WTC11 (cell line): ENCODE results near the gene AMMECR1L. TPM values are rescaled to one million over a fixed set of nuclear protein-coding genes. Genes with fewer than 3 reads are reported as not detected.
A peak's percentile ranks its signal among the peaks of the same experiment; 100 is the strongest.

Experiments used
- ATAC-seq: fragments of 200-7000 bp; cut with Tn5 transposase; 2 replicates; pipeline ENCODE4 v1.10.0; 2021; ENCODE audit warnings: mild to moderate bottlenecking, moderate library complexity
- CTCF ChIA-PET: fragments of 300-600 bp; sonication (Branson Sonifier 250); formaldehyde crosslinking; loops from one replicate; lab custom pipeline; 2021; ENCODE audit warnings: antibody characterized with exemption; lab: Charles Lee
- POLR2A ChIA-PET: fragments of 350-600 bp; sonication (Branson Sonifier 250); formaldehyde crosslinking; loops from one replicate; lab custom pipeline; 2021; ENCODE audit warnings: antibody characterized with exemption; lab: Charles Lee
- DNase-seq: peaks from one replicate; pipeline ENCODE4 v3.0.0; 2021; ENCODE audit warnings: low spot score
- H3K27ac Mint-ChIP-seq: 2 replicates; pipeline ENCODE4 v1.8.0; 2021; ENCODE audit warnings: mixed read lengths
- H3K27me3 Mint-ChIP-seq: 2 replicates; pipeline ENCODE4 v1.8.0; 2021; ENCODE audit warnings: low read depth, mild to moderate bottlenecking, moderate library complexity, mixed read lengths
- H3K36me3 Mint-ChIP-seq: 2 replicates; pipeline ENCODE4 v1.8.0; 2021; ENCODE audit warnings: mixed read lengths
- H3K4me1 Mint-ChIP-seq: 2 replicates; pipeline ENCODE4 v1.8.0; 2022; ENCODE audit warnings: mixed read lengths
- H3K4me3 Mint-ChIP-seq: 2 replicates; pipeline ENCODE4 v1.8.0; 2021; ENCODE audit warnings: mild to moderate bottlenecking, moderate library complexity, mixed read lengths
- H3K9me3 Mint-ChIP-seq: 2 replicates; pipeline ENCODE4 v1.8.0; 2021; ENCODE audit warnings: mixed read lengths
- ESRRA ChIP-seq: sonication (generic); formaldehyde crosslinking; IDR thresholded peaks from 2 replicates; pipeline ENCODE4 v1.8.1; 2022; ENCODE audit warnings: mild to moderate bottlenecking, missing genetic modification reagents, borderline replicate concordance
- FOXJ3 ChIP-seq: sonication (generic); formaldehyde crosslinking; IDR thresholded peaks from 2 replicates; pipeline ENCODE4 v1.9.0; 2021; ENCODE audit warnings: missing genetic modification reagents, mild to moderate bottlenecking, borderline replicate concordance
- FOXP1 ChIP-seq: sonication (generic); formaldehyde crosslinking; IDR thresholded peaks from 2 replicates; pipeline ENCODE4 v1.8.0; 2022; ENCODE audit warnings: missing genetic modification reagents, mild to moderate bottlenecking, moderate library complexity, borderline replicate concordance
- GRHL2 ChIP-seq: fragments of 250-450 bp; sonication (Bioruptor Pico); IDR thresholded peaks from 2 replicates; pipeline ENCODE4 v1.8.0; 2022; ENCODE audit warnings: mild to moderate bottlenecking, moderate library complexity; ENCODE audit not compliant: insufficient replicate concordance, severe bottlenecking
- MYBL2 ChIP-seq: sonication (generic); formaldehyde crosslinking; IDR thresholded peaks from 2 replicates; pipeline ENCODE4 v1.8.1; 2023; ENCODE audit warnings: mild to moderate bottlenecking, moderate library complexity, missing genetic modification reagents
- NFATC4 ChIP-seq: fragments of 250-450 bp; sonication (Bioruptor Pico); IDR thresholded peaks from 2 replicates; pipeline ENCODE4 v1.9.0; 2021; ENCODE audit warnings: mild to moderate bottlenecking
- NR2C2 ChIP-seq: sonication (generic); formaldehyde crosslinking; IDR thresholded peaks from 2 replicates; pipeline ENCODE4 v1.8.0; 2022; ENCODE audit warnings: mild to moderate bottlenecking, missing genetic modification reagents
- RORB ChIP-seq: fragments of 250-450 bp; sonication (Bioruptor Pico); IDR thresholded peaks from 2 replicates; pipeline ENCODE4 v1.9.0; 2021; ENCODE audit warnings: mild to moderate bottlenecking
- TEAD4 ChIP-seq: sonication (generic); formaldehyde crosslinking; IDR thresholded peaks from 2 replicates; pipeline ENCODE4 v1.8.0; 2022; ENCODE audit warnings: mild to moderate bottlenecking, missing genetic modification reagents
- total RNA-seq: library from RNA; stranded (reverse); gene quantifications from 3 replicates; pipeline ENCODE4 v1.2.3, GENCODE V29; 2021
- TF ChIP-seq, protein P1 (sequence below): sonication (generic); formaldehyde crosslinking; IDR thresholded peaks from 2 replicates; pipeline ENCODE4 v1.8.0; 2023; ENCODE audit warnings: missing genetic modification reagents, mild to moderate bottlenecking, borderline replicate concordance
- TF ChIP-seq, protein P2 (sequence below): sonication (generic); formaldehyde crosslinking; IDR thresholded peaks from 2 replicates; pipeline ENCODE4 v1.8.0; 2022; ENCODE audit warnings: mild to moderate bottlenecking, missing genetic modification reagents
- TF ChIP-seq, protein P3 (sequence below): sonication (generic); formaldehyde crosslinking; IDR thresholded peaks from 2 replicates; pipeline ENCODE4 v1.8.1; 2023; ENCODE audit warnings: mild to moderate bottlenecking, missing genetic modification reagents, borderline replicate concordance
- TF ChIP-seq, protein P4 (sequence below): fragments of 250-450 bp; sonication (Bioruptor Pico); IDR thresholded peaks from 2 replicates; pipeline ENCODE4 v1.9.0; 2021; ENCODE audit warnings: mild to moderate bottlenecking, borderline replicate concordance
- TF ChIP-seq, protein P5 (sequence below): fragments of 250-450 bp; sonication (Bioruptor Pico); IDR thresholded peaks from 2 replicates; pipeline ENCODE4 v1.9.0; 2021; ENCODE audit warnings: mild to moderate bottlenecking
- TF ChIP-seq, protein P6 (sequence below): sonication (generic); formaldehyde crosslinking; conservative IDR thresholded peaks from 2 replicates; pipeline ENCODE4 v1.8.1; 2022; ENCODE audit warnings: mild to moderate bottlenecking, missing genetic modification reagents

Gene AMMECR1L
- total RNA-seq, 1 experiment from 2014 or later: 17.9 TPM

DNA sequence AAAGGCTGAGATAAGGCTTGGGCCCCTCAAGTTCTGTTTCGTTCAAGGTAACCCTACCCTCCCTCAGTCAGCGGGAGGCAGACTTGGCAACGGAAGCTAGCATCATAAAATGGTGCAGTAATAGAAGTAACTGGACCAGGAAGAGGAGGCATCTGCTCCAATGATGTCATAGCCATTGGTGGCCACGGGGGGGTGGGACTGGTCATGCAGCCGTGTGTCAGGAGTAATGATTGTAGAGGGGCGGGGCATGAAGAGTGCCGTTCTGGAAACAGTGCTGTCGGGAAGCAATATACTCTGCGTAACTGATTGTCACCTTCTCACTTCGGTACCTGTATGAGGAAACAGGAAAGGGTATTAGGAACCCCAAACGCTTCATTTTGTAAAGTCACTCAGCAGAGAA is 20.9 kb downstream of the AMMECR1L start (continued):
- TF ChIP-seq, protein P1, sequence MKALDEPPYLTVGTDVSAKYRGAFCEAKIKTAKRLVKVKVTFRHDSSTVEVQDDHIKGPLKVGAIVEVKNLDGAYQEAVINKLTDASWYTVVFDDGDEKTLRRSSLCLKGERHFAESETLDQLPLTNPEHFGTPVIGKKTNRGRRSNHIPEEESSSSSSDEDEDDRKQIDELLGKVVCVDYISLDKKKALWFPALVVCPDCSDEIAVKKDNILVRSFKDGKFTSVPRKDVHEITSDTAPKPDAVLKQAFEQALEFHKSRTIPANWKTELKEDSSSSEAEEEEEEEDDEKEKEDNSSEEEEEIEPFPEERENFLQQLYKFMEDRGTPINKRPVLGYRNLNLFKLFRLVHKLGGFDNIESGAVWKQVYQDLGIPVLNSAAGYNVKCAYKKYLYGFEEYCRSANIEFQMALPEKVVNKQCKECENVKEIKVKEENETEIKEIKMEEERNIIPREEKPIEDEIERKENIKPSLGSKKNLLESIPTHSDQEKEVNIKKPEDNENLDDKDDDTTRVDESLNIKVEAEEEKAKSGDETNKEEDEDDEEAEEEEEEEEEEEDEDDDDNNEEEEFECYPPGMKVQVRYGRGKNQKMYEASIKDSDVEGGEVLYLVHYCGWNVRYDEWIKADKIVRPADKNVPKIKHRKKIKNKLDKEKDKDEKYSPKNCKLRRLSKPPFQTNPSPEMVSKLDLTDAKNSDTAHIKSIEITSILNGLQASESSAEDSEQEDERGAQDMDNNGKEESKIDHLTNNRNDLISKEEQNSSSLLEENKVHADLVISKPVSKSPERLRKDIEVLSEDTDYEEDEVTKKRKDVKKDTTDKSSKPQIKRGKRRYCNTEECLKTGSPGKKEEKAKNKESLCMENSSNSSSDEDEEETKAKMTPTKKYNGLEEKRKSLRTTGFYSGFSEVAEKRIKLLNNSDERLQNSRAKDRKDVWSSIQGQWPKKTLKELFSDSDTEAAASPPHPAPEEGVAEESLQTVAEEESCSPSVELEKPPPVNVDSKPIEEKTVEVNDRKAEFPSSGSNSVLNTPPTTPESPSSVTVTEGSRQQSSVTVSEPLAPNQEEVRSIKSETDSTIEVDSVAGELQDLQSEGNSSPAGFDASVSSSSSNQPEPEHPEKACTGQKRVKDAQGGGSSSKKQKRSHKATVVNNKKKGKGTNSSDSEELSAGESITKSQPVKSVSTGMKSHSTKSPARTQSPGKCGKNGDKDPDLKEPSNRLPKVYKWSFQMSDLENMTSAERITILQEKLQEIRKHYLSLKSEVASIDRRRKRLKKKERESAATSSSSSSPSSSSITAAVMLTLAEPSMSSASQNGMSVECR (CRISPR knock-in tag): no peak
- TF ChIP-seq FOXP1 (CRISPR knock-in tag): no peak
- TF ChIP-seq, protein P2, sequence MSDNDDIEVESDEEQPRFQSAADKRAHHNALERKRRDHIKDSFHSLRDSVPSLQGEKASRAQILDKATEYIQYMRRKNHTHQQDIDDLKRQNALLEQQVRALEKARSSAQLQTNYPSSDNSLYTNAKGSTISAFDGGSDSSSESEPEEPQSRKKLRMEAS: no peak
- TF ChIP-seq, protein P3, sequence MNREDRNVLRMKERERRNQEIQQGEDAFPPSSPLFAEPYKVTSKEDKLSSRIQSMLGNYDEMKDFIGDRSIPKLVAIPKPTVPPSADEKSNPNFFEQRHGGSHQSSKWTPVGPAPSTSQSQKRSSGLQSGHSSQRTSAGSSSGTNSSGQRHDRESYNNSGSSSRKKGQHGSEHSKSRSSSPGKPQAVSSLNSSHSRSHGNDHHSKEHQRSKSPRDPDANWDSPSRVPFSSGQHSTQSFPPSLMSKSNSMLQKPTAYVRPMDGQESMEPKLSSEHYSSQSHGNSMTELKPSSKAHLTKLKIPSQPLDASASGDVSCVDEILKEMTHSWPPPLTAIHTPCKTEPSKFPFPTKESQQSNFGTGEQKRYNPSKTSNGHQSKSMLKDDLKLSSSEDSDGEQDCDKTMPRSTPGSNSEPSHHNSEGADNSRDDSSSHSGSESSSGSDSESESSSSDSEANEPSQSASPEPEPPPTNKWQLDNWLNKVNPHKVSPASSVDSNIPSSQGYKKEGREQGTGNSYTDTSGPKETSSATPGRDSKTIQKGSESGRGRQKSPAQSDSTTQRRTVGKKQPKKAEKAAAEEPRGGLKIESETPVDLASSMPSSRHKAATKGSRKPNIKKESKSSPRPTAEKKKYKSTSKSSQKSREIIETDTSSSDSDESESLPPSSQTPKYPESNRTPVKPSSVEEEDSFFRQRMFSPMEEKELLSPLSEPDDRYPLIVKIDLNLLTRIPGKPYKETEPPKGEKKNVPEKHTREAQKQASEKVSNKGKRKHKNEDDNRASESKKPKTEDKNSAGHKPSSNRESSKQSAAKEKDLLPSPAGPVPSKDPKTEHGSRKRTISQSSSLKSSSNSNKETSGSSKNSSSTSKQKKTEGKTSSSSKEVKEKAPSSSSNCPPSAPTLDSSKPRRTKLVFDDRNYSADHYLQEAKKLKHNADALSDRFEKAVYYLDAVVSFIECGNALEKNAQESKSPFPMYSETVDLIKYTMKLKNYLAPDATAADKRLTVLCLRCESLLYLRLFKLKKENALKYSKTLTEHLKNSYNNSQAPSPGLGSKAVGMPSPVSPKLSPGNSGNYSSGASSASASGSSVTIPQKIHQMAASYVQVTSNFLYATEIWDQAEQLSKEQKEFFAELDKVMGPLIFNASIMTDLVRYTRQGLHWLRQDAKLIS (CRISPR knock-in tag): no peak
- TF ChIP-seq NR2C2 (CRISPR knock-in tag): no peak
- TF ChIP-seq MYBL2 (CRISPR knock-in tag): no peak

DNA sequence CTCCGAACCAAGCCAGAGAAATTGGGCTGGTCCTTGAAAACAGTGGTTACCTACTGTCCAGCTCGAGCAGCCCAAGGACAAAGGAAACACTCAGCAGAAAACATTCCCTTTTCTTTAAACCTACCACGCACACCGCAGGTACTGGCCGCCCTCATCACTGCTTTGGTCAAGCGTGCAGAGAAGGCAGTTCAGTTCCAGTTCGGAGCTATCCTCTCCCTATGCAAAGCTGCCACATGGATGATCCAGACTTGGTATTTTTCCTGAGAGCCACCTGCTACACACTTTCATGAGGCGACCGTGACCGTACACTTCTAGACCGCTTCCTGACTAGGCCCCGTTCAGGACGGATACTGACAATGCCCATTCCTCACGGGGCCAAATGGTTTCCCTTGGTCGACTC is 23.5 kb downstream of the AMMECR1L start:
- no peak for ATAC-seq
- H3K9me3 Mint-ChIP-seq: no peaks in the 10 kb centered on the region
- H3K36me3 Mint-ChIP-seq: peaks cover 36% of the 10 kb centered on the region
- no peak overlapping the region for H3K4me3 Mint-ChIP-seq
- POLR2A ChIA-PET: interaction anchor here (0.6 kb wide), 1 partner anchor 68 kb away, joined by 5 read pairs; no protein-coding TSS in a partner anchor
- TF ChIP-seq GRHL2 (CRISPR knock-in tag) (no peak), NFATC4 (CRISPR knock-in tag) (no peak), TEAD4 (CRISPR knock-in tag) (no peak), RORB (CRISPR knock-in tag) (no peak), ESRRA (CRISPR knock-in tag) (no peak), FOXJ3 (CRISPR knock-in tag) (no peak)
- TF ChIP-seq, protein P4, sequence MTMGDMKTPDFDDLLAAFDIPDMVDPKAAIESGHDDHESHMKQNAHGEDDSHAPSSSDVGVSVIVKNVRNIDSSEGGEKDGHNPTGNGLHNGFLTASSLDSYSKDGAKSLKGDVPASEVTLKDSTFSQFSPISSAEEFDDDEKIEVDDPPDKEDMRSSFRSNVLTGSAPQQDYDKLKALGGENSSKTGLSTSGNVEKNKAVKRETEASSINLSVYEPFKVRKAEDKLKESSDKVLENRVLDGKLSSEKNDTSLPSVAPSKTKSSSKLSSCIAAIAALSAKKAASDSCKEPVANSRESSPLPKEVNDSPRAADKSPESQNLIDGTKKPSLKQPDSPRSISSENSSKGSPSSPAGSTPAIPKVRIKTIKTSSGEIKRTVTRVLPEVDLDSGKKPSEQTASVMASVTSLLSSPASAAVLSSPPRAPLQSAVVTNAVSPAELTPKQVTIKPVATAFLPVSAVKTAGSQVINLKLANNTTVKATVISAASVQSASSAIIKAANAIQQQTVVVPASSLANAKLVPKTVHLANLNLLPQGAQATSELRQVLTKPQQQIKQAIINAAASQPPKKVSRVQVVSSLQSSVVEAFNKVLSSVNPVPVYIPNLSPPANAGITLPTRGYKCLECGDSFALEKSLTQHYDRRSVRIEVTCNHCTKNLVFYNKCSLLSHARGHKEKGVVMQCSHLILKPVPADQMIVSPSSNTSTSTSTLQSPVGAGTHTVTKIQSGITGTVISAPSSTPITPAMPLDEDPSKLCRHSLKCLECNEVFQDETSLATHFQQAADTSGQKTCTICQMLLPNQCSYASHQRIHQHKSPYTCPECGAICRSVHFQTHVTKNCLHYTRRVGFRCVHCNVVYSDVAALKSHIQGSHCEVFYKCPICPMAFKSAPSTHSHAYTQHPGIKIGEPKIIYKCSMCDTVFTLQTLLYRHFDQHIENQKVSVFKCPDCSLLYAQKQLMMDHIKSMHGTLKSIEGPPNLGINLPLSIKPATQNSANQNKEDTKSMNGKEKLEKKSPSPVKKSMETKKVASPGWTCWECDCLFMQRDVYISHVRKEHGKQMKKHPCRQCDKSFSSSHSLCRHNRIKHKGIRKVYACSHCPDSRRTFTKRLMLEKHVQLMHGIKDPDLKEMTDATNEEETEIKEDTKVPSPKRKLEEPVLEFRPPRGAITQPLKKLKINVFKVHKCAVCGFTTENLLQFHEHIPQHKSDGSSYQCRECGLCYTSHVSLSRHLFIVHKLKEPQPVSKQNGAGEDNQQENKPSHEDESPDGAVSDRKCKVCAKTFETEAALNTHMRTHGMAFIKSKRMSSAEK: no peak
- TF ChIP-seq, protein P5, sequence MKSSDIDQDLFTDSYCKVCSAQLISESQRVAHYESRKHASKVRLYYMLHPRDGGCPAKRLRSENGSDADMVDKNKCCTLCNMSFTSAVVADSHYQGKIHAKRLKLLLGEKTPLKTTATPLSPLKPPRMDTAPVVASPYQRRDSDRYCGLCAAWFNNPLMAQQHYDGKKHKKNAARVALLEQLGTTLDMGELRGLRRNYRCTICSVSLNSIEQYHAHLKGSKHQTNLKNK (CRISPR knock-in tag): no peak
- TF ChIP-seq, protein P6, sequence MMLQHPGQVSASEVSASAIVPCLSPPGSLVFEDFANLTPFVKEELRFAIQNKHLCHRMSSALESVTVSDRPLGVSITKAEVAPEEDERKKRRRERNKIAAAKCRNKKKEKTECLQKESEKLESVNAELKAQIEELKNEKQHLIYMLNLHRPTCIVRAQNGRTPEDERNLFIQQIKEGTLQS (CRISPR knock-in tag): no peak
- CTCF ChIA-PET: no interaction called here
- H3K27ac Mint-ChIP-seq: peak overlapping the region; percentile 74; the same call in 1 of the 2 replicates
- H3K4me1 Mint-ChIP-seq: peaks cover 31% of the 10 kb centered on the region
- no peaks in the 10 kb centered on the region for H3K27me3 Mint-ChIP-seq
- no peak for DNase-seq
